Left renal cortex interstitium (tissue), 4 donors: ENCODE results near the gene IFNAR1. TPM values are rescaled to one million over a fixed set of nuclear protein-coding genes. Genes with fewer than 3 reads are reported as not detected.
"Not testable (repeated sequence)": the region's sequence is repeated elsewhere in the genome, so short reads cannot be mapped to it uniquely, and the experiment has no call there.

Source experiments
- DNase-seq, 4 donors: peaks; one replicate each; pipeline ENCODE4 v3.0.0-alpha.2; 2013; ENCODE audit warnings: low read depth in 4 of 4, low spot score in 2 of 4, missing footprints in 1 of 4
- polyA plus RNA-seq, 4 donors: library from polyadenylated mRNA; unstranded; fragments of 120-200 nt; gene quantifications; one replicate each; pipeline ENCODE4 v1.2.1, GENCODE V29; 2013; ENCODE audit not compliant: insufficient read length in 4 of 4

The IFNAR1 gene
- polyA plus RNA-seq, 4 donors: 33.2 to 37.2 (median 36.5) TPM

GRCh38 chr21:33373451-33373850 lies 48.7 kb downstream of the IFNAR1 start:
- no peak for DNase-seq

DNA sequence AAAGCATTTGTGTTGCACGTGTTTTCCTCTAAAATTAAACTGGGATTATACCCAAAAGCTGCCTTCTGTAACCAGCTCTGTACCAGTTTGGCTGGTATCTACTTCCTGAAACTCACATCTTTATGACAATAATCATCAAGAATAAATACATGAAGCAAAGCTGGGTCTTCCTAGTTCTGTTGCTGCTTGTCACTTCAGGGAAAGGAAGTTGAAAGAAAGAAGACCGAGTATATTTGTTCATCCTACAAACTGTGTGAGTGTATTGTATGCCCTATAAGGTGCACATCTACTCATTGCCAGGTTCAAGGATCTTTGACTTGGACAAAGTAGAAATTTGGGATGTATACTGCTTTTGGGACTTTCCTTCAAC lies 49.3 kb downstream of the IFNAR1 start:
- no peak for DNase-seq

- DNase-seq: no peak
Measured at GRCh38 chr21:33374450-33375096, 49.8 kb downstream of the IFNAR1 start.

DNA sequence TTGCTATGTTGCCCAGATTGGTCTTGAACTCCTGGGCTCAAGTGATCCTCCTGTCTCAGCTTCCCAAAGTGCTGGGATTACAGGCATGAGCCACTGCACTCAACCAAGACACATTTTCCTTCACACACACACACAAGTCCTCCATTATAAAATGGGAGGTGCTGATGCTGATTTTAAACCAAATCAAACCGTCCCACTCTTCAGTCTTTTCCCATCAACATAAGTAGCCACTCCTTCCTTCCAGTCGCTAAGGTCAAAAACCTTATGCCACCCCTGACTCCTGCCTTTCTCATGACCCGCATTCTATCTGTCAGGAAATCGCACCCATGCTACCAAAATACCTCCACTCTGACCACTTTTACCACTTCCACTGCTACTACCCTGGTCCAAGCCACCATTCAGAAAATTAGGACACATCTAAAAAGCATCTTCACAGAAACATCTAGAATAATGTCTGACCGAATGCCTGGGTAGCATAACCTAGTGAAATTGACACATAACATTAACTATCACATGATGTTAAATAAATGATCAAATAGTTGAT lies 50.4 kb downstream of the IFNAR1 start:
- no peak for DNase-seq

- DNase-seq: no peak
Measured at GRCh38 chr21:33377221-33377920, 52.6 kb downstream of the IFNAR1 start.

GRCh38 chr21:33378081-33378480 lies 53.3 kb downstream of the IFNAR1 start:
- DNase-seq: no peak

- not testable (repeated sequence) for DNase-seq
Measured at GRCh38 chr21:33379934-33380333, 55.2 kb downstream of the IFNAR1 start.

DNA sequence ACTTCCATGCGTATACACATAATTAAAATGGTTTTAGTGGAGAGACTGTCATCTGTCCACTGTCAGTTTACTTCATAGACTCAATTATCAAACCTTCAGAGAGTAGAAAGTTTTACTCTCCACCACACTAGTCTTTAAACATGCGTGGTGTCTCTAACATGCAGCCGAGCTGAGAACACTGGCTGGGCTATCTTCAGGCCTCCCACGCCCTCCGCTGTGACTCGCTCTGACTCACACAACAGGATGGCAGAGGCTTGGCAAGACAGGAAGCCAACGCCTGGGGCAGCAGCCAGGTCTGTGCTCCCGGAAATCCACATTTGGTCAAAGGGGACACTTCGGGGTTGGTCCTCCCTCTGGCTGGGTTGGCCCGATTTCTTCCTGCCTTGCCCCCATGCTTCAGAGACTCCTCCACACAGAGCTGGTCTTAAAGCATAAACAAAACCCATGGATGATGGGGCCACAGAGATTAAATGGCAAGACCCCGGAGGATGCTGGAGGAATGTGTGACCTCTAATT lies 55.8 kb downstream of the IFNAR1 start:
- no peak for DNase-seq

GRCh38 chr21:33381381-33381780 lies 56.6 kb downstream of the IFNAR1 start:
- not testable (repeated sequence) for DNase-seq

GRCh38 chr21:33383056-33383888 lies 58.5 kb downstream of the IFNAR1 start:
- no peak for DNase-seq

GRCh38 chr21:33384841-33385331 lies 60.1 kb downstream of the IFNAR1 start:
- no peak for DNase-seq

- DNase-seq: no peak
Measured at GRCh38 chr21:33386222-33386784, 61.5 kb downstream of the IFNAR1 start.

DNA sequence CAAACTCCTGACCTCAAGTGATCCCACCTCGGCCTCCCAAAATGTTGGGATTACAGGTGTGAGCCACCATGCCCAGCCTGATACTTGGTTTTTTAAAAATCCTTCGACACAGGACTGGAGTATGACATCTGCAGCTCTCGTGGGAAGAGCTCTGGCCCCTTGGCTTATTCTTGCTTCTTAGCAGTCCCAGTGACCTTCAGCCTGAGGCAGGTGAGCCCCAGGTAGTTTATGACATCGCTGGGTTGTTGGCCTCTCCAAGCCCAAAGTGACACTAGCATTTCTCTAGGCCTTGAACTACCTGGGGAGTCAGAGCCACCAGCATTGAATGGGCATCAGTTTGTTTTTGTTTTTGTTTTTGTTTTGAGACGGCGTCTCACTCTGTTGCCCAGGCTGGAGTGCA lies 62.5 kb downstream of the IFNAR1 start:
- DNase-seq: no peak

DNA sequence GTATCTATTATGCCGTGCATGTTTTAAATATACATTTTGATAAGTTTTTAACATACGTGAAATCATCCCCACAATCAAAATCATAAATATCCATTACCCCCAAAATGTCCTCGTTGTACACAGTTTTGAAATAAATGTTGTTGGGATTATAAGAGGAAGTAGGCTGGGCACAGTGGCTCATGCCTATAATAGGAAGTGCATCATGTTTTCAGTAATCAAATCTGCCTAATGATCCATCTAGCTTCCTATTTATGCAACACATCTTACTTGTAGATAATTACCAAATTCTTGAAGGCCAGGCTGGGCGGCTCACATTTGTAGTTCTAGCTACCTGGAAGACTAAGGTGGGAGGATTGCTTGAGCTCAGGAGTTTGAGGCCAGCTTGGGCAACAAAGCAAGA lies 63.4 kb downstream of the IFNAR1 start:
- no peak for DNase-seq

GRCh38 chr21:33390479-33390878 lies 65.7 kb downstream of the IFNAR1 start:
- no peak for DNase-seq

GRCh38 chr21:33391656-33392055 lies 66.9 kb downstream of the IFNAR1 start:
- DNase-seq: no peak

DNA sequence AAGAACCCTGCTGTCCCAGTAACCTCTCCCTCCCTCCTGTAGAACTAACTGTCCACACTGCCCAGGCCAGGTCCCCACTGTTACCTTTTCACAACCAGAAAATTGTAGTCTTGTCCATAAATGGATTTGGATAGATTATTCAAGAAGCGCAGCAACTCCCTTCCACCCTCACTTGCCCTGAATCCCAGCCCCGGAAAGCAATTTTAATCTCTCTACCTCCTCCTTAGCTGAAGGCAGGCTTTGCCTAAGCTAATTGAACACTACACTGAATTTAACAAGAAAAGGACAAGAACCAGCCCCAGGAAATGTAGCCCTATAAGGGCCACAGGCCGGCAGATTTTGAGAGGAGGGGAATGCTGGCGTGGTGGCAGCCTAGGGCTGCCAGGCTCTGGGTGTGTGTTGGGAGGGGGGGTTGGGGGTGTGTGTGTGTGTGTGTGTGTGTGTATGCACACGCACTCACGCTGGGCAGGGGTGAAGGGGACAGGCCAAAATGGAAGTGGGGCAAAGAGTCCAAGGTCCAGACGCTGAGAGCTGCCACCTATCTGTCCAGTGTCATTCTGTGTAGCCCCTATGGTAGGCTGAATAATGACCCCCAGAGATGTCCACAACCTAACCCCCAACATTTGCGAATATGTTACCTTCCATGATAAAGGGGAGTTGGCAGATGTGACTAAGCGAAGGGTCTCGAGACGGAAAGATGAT lies 67.7 kb downstream of the IFNAR1 start:
- no peak for DNase-seq

DNA sequence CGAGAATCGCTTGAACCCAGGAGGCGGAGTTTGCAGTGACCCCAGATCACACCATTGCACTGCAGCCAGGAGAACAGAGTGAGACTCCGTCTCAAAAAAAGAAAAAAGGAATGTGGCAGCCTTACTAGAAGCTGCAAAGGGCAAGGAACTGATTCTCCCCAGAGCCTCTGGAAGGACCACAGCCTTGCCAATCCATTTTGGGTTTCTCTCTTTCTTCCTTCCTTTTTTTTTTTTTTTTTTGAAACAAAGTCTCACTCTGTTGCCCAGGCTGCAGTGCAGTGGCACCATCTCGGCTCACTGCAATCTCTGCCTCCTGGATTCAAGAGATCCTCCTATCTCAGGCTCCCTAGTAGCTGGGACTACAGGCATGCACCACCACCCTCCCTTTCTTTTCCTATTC lies 68.6 kb downstream of the IFNAR1 start:
- no peak for DNase-seq

DNA sequence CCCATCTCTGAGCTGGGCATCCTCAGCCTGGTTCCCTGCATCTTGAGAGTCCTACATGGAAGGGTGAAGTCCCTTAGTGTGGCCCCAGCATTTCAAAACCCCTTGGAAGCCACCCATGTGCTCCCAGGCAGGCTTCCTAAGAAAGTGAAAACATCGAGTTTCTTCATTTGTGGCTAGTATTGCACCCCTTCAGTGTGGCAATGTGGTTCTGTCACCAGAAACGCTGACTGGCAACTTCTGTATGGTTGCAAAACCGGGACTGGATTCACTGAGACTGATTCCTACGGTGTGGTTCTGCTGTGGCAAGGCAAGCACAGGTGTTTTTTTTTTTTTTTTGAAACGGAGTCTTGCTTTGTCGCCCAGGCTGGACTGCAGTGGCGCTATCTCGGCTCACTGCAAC lies 69.5 kb downstream of the IFNAR1 start:
- no peak for DNase-seq

DNA sequence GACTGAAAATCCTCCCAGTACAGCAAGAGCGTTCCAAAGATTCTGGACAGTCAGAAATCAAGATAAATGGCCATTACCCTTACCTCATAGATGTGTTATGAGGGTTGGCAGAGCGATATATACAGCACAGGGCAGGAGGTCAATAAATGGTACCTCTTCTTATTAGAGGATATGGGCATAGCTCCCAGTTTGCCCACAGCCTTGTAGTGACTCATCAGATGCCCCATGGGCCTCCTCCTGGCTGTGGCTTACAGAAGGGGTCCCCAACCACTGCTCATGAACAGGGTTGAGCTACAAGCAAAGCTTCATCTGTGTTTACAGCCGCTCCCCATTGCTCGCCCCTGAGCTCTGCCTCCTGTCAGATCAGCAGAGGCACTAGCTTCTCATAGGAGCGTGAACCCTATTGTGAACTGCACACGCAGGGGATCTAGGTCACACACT lies 71.1 kb downstream of the IFNAR1 start:
- no peak for DNase-seq
